HepG2 (cell line): ENCODE results near the gene DRAP1.

Experiments used
- CEBPB ChIP-seq: IDR thresholded peaks from 2 replicates; pipeline ENCODE4 v1.6.1; 2011; ENCODE audit warnings: low read depth, low read length, improper control_type of control experiment, borderline replicate concordance
- EZH2 ChIP-seq: conservative IDR thresholded peaks from 2 replicates; pipeline ENCODE4 v1.6.1; 2012; ENCODE audit warnings: mild to moderate bottlenecking, low read depth, low read length, moderate library complexity
- GABPB1 ChIP-seq: IDR thresholded peaks from 2 replicates; pipeline ENCODE4 v1.6.1; 2016; ENCODE audit warnings: mild to moderate bottlenecking, missing genetic modification reagents, moderate library complexity, missing compliant biosample characterization
- MIER3 ChIP-seq: IDR thresholded peaks from 2 replicates; pipeline ENCODE4 v1.6.1; 2016; ENCODE audit warnings: missing compliant biosample characterization, borderline replicate concordance
- TARDBP ChIP-seq: sonication (generic); formaldehyde crosslinking; IDR thresholded peaks from 2 replicates; pipeline ENCODE4 v1.8.0; 2022; ENCODE audit warnings: mild to moderate bottlenecking, missing genetic modification reagents
- TCF7L2 ChIP-seq: IDR thresholded peaks from 2 replicates; pipeline ENCODE4 v1.6.1; 2011; ENCODE audit warnings: mild to moderate bottlenecking, low read depth, low read length, moderate library complexity
- ZBTB34 ChIP-seq: sonication (generic); formaldehyde crosslinking; IDR thresholded peaks from 2 replicates; pipeline ENCODE4 v1.8.0; 2022; ENCODE audit warnings: mild to moderate bottlenecking, missing genetic modification reagents
- ZNF317 ChIP-seq: sonication (generic); formaldehyde crosslinking; IDR thresholded peaks from 2 replicates; pipeline ENCODE4 v1.5.0; 2020; ENCODE audit warnings: mild to moderate bottlenecking, missing genetic modification reagents

- no peak for TF ChIP-seq MIER3 (CRISPR knock-in tag)
- no peak for TF ChIP-seq GABPB1
- no peak for TF ChIP-seq ZNF317 (CRISPR knock-in tag)
- no peak for TF ChIP-seq TCF7L2
- no peak for TF ChIP-seq TARDBP (CRISPR knock-in tag)
- TF ChIP-seq EZH2, result no peak
- no peak for TF ChIP-seq ZBTB34 (CRISPR knock-in tag)
- no peak for TF ChIP-seq CEBPB
Measured at GRCh38 chr11:65919573-65920371, 546 bp downstream of the DRAP1 start.
